Nephron (organoid): ENCODE data around the gene TMTC1.
A peak's percentile ranks its signal among the peaks of the same experiment; 100 is the strongest.

Experiments
- H3K27ac Mint-ChIP-seq, 3 experiments: 2 replicates each; pipeline ENCODE4 v1.8.0; 2020; ENCODE audit warnings: mixed read lengths in 3 of 3, mild to moderate bottlenecking in 2 of 3, moderate library complexity in 1 of 3
- H3K27me3 Mint-ChIP-seq: 2 replicates; pipeline ENCODE4 v1.8.0; 2021; ENCODE audit warnings: low read depth, mild to moderate bottlenecking, moderate library complexity, mixed read lengths
- H3K36me3 Mint-ChIP-seq: 2 replicates; pipeline ENCODE4 v1.8.0; 2020; ENCODE audit warnings: low read depth, mixed read lengths
- H3K4me1 Mint-ChIP-seq: 2 replicates; pipeline ENCODE4 v1.8.0; 2020; ENCODE audit warnings: mixed read lengths
- H3K4me3 Mint-ChIP-seq, 3 experiments: 2 replicates each; pipeline ENCODE4 v1.8.0; 2020; ENCODE audit warnings: mild to moderate bottlenecking in 3 of 3, mixed read lengths in 3 of 3, moderate library complexity in 2 of 3
- H3K9me3 Mint-ChIP-seq: 2 replicates; pipeline ENCODE4 v1.8.0; 2020; ENCODE audit warnings: mixed read lengths
- TF ChIP-seq, protein P1 (sequence below), 3 experiments: fragments of 200-600 bp; sonication (generic); IDR thresholded peaks; one replicate each; pipeline ENCODE4 v1.5.0; 2021; ENCODE audit warnings: antibody characterized with exemption in 3 of 3; ENCODE audit not compliant: unreplicated experiment in 3 of 3

The TMTC1 gene

DNA sequence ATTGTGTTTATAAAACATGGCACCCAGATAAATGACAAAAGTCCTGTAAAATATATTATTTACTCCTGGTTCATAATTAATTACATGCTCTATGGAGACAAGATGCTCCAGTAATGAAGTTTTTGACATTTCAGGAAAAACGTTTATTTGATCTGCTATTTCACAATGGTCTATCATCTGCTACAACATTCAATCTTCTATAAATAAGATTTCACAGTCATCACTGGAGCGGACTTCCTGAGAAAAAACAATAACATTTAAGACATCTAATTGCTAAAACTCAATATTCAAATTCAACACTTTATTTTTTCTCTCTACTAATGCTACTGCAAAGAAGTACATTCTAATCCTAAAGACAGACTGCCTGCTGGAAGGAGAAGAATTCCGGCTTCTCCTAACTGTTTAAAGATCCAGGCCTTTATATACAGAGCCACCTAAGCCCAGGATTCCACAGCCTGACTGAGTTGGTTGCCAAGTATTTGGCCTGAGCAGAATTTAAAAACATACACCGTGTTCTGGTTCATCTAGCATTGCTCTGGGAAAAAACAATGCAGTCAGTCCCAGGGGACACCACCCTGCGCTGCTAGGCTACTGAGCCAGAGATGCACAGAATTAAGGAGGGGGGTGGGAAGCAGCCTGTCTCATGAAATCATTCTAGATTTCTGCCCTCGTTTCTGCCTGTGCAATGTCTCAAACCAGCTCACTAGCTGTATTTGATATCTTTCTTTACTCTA lies 58.0 kb downstream of the TMTC1 start:
- Mint-ChIP-seq H3K36me3 (peaks cover 4% of the 10 kb centered on the region), H3K9me3 (no peaks in the 10 kb centered on the region), H3K27me3 (no peaks in the 10 kb centered on the region), H3K4me1 (peaks cover 60% of the 10 kb centered on the region), H3K27ac (peak overlapping the region; percentile 62 to 82 (median 76)), H3K4me3 (no peak overlapping the region)
- TF ChIP-seq, protein P1, sequence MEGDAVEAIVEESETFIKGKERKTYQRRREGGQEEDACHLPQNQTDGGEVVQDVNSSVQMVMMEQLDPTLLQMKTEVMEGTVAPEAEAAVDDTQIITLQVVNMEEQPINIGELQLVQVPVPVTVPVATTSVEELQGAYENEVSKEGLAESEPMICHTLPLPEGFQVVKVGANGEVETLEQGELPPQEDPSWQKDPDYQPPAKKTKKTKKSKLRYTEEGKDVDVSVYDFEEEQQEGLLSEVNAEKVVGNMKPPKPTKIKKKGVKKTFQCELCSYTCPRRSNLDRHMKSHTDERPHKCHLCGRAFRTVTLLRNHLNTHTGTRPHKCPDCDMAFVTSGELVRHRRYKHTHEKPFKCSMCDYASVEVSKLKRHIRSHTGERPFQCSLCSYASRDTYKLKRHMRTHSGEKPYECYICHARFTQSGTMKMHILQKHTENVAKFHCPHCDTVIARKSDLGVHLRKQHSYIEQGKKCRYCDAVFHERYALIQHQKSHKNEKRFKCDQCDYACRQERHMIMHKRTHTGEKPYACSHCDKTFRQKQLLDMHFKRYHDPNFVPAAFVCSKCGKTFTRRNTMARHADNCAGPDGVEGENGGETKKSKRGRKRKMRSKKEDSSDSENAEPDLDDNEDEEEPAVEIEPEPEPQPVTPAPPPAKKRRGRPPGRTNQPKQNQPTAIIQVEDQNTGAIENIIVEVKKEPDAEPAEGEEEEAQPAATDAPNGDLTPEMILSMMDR (IDR thresholded peaks at IDR 0.05; ENCODE audit: unreplicated experiment in 3 of 3): no peak

DNA sequence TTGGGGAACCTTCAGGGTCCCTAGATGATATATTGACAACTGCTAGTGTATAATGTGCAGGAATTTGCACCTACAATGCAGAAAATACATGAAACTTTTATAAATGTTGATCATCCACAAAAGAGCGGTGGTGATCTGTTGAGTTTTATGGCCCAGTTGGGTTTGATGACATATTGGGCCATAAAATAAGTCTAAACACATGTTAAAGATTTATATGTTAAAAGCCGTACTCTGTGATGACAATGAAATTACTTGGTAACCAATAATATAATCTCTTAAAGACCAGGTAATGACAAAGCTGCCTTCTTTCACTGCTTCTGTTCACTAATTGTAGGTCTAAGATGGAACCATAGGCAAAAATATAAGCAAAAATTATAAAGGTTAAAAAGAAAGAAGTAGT lies 61.6 kb downstream of the TMTC1 start:
- H3K36me3 Mint-ChIP-seq: peaks cover 6% of the 10 kb centered on the region
- TF ChIP-seq, protein P1 (IDR thresholded peaks at IDR 0.05; ENCODE audit: unreplicated experiment in 3 of 3): no peak
- H3K4me3 Mint-ChIP-seq: no peak overlapping the region
- H3K27ac Mint-ChIP-seq: no peak overlapping the region
- H3K9me3 Mint-ChIP-seq: no peaks in the 10 kb centered on the region
- peaks cover 3% of the 10 kb centered on the region for H3K27me3 Mint-ChIP-seq
- peaks cover 36% of the 10 kb centered on the region for H3K4me1 Mint-ChIP-seq

DNA sequence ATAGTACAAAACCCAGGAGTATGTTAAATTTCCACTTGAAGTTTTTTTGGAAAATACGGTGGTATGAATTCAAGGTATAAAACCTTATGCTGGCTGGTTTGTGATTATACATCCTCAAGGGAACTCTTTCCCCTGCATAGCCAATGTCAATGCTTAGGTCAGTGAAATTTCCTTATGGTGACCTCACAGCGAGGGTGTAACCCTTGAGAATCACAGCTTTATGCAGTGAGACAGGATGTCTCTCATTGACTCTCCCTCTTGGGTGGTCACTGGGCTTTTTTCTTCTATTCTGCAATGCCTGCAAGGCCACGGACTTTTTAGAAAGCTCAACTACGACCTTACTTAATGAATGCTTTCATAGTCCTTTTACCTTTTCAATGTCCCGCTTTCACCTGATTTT lies 64.4 kb downstream of the TMTC1 start:
- Mint-ChIP-seq H3K27ac (no peak overlapping the region), H3K27me3 (peaks cover 3% of the 10 kb centered on the region), H3K4me3 (no peak overlapping the region), H3K4me1 (peaks cover 21% of the 10 kb centered on the region), H3K36me3 (peaks cover 6% of the 10 kb centered on the region), H3K9me3 (no peaks in the 10 kb centered on the region)
- TF ChIP-seq, protein P1 (IDR thresholded peaks at IDR 0.05; ENCODE audit: unreplicated experiment in 3 of 3): no peak

DNA sequence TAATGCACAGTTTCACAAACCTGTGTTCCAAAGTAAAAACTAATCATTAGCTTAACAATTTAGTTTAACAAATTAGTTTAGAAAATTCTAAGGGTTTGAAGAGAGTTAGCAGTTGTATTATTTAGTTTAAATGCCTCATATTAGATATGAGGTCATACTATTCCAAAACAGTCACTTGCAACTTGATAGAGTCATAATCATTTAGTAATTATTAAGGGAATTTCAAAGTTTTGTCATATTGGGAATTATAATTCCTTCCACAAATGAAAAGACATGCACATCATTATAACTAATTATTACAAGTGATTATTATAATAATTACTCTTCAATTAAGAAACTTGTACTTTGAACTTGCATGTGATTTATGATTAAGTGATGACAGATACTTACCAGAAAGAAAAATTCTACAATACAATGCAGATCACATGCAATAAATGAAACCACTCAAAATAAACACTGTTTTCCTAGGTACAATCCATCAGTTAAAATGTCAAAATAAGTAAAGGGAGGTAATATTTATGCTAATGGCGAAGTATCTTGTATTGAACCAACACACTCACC lies 66.1 kb downstream of the TMTC1 start:
- Mint-ChIP-seq H3K36me3 (peaks cover 6% of the 10 kb centered on the region), H3K27ac (no peak overlapping the region), H3K9me3 (no peaks in the 10 kb centered on the region), H3K4me1 (peaks cover 28% of the 10 kb centered on the region), H3K4me3 (no peak overlapping the region), H3K27me3 (peaks cover 6% of the 10 kb centered on the region)
- TF ChIP-seq, protein P1 (IDR thresholded peaks at IDR 0.05; ENCODE audit: unreplicated experiment in 3 of 3): no peak

DNA sequence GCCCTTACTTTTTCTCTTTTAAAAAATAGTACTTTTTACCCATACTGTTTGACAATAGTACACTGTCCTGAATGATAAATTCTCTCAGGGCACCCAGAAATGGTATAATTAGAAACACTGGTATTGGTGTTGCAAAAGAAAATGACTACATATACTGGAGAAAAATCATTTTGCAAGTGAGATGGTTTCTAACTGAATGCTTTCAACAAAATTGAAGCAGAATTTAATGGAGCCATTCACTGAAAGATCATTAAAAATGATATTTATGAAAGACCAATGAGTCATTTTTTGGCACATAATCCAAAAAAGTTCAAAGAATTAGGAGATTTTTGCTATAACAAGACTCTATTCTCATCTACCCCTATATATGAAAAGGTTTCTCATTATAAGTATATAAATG lies 68.8 kb downstream of the TMTC1 start:
- peaks cover 6% of the 10 kb centered on the region for H3K36me3 Mint-ChIP-seq

More for the DNA sequence above, 68.8 kb downstream of the TMTC1 start:
- Mint-ChIP-seq H3K4me1 (peaks cover 48% of the 10 kb centered on the region), H3K4me3 (no peak overlapping the region), H3K27ac (no peak overlapping the region), H3K27me3 (peaks cover 6% of the 10 kb centered on the region), H3K9me3 (no peaks in the 10 kb centered on the region)
- TF ChIP-seq, protein P1 (IDR thresholded peaks at IDR 0.05; ENCODE audit: unreplicated experiment in 3 of 3): no peak
